IMR-90 (cell line): ENCODE results near the gene CAMTA1. TPM values are rescaled to one million over a fixed set of nuclear protein-coding genes. Genes with fewer than 3 reads are reported as not detected.
A peak's percentile ranks its signal among the peaks of the same experiment; 100 is the strongest.

Source experiments
- ATAC-seq: fragments of 200-7000 bp; cut with Tn5 transposase; 2 replicates; pipeline ENCODE4 v1.9.1; 2020; ENCODE audit warnings: low read depth, mild to moderate bottlenecking, moderate library complexity
- BruUV-seq: library from RNA; stranded (reverse); fragments of 400-500 nt; replicated peaks from 2 replicates; lab custom pipeline; 2021; lab: Mats Ljungman, UMichigan
- CTCF ChIA-PET: fragments of 300-600 bp; formaldehyde crosslinking; extraction: SDS; loops from one replicate; lab custom pipeline; 2021; ENCODE audit warnings: antibody characterized with exemption; lab: Yijun Ruan, JAX
- POLR2A ChIA-PET: fragments of 300-600 bp; sonication (Branson Sonifier 250); formaldehyde crosslinking; loops from one replicate; lab custom pipeline; 2022; ENCODE audit warnings: antibody characterized with exemption; ENCODE audit not compliant: unreplicated experiment; lab: Charles Lee
- DNase-seq: peaks from one replicate; pipeline ENCODE4 v3.0.0; 2013
- H2AFZ ChIP-seq: replicated peaks from 2 replicates; pipeline ENCODE3; 2013; ENCODE audit warnings: low read length, mild to moderate bottlenecking; ENCODE audit not compliant: poor library complexity
- H2AK5ac ChIP-seq: 2 replicates; pipeline ENCODE4 v1.6.1; 2013; ENCODE audit warnings: low read depth, low read length, inconsistent platforms
- H2AK9ac ChIP-seq: replicated peaks from 2 replicates; pipeline ENCODE3; 2013; ENCODE audit warnings: mild to moderate bottlenecking, low read depth, low read length, moderate library complexity; ENCODE audit not compliant: poor library complexity
- H2BK120ac ChIP-seq: 2 replicates; pipeline ENCODE4 v1.6.1; 2013; ENCODE audit warnings: low read depth, low read length, inconsistent platforms
- H2BK15ac ChIP-seq: 3 replicates; pipeline ENCODE4 v1.6.1; 2013; ENCODE audit warnings: low read depth, low read length, inconsistent platforms
- H2BK20ac ChIP-seq: 2 replicates; pipeline ENCODE4 v1.6.1; 2013; ENCODE audit warnings: low read depth, mild to moderate bottlenecking, inconsistent platforms, low read length, moderate library complexity
- H2BK5ac ChIP-seq: 2 replicates; pipeline ENCODE4 v1.6.1; 2013; ENCODE audit warnings: mild to moderate bottlenecking, low read depth, low read length, inconsistent platforms; ENCODE audit not compliant: poor library complexity, severe bottlenecking
- H3K14ac ChIP-seq: replicated peaks from 2 replicates; pipeline ENCODE4 v1.6.1; 2013; ENCODE audit warnings: low read depth, low read length, inconsistent platforms
- H3K18ac ChIP-seq: 2 replicates; pipeline ENCODE4 v1.6.1; 2013; ENCODE audit warnings: low read depth, low read length, control low read depth
- H3K23ac ChIP-seq: 2 replicates; pipeline ENCODE4 v1.6.1; 2013; ENCODE audit warnings: low read depth, low read length, inconsistent platforms
- H3K27ac ChIP-seq: 2 replicates; pipeline ENCODE4 v1.5.1; 2013; ENCODE audit warnings: mild to moderate bottlenecking, control low read depth, low read length; ENCODE audit not compliant: insufficient read depth
- H3K27me3 ChIP-seq: 2 replicates; pipeline ENCODE4 v1.6.1; 2013; ENCODE audit warnings: low read length; ENCODE audit not compliant: control insufficient read depth, insufficient read depth
- H3K36me3 ChIP-seq: 2 replicates; pipeline ENCODE4 v1.6.1; 2013; ENCODE audit warnings: low read length, mixed read lengths; ENCODE audit not compliant: control insufficient read depth, insufficient read depth
- H3K4ac ChIP-seq: 2 replicates; pipeline ENCODE4 v1.6.1; 2013; ENCODE audit warnings: low read depth, low read length, inconsistent platforms
- H3K4me1 ChIP-seq: 2 replicates; pipeline ENCODE4 v1.6.1; 2013; ENCODE audit warnings: low read length, mixed read lengths; ENCODE audit not compliant: control insufficient read depth, insufficient read depth
- H3K4me2 ChIP-seq: 2 replicates; pipeline ENCODE4 v1.6.1; 2013; ENCODE audit warnings: low read depth, mild to moderate bottlenecking, control low read depth, low read length, moderate library complexity
- H3K4me3 ChIP-seq: 2 replicates; pipeline ENCODE4 v1.5.1; 2013; ENCODE audit warnings: low read depth, mild to moderate bottlenecking, control low read depth, low read length, moderate library complexity; ENCODE audit not compliant: insufficient read depth
- H3K56ac ChIP-seq: 2 replicates; pipeline ENCODE4 v1.6.1; 2013; ENCODE audit warnings: low read length, inconsistent platforms; ENCODE audit not compliant: insufficient read depth; ENCODE audit errors: extremely low read depth
- H3K79me1 ChIP-seq, 2 experiments: 2 replicates each; pipeline ENCODE4 v1.6.1; 2013; ENCODE audit warnings: low read length in 2 of 2, inconsistent platforms in 1 of 2, low read depth in 1 of 2
- H3K9ac ChIP-seq: 2 replicates; pipeline ENCODE4 v1.6.1; 2013; ENCODE audit warnings: low read depth, low read length, control low read depth
- H3K9me1 ChIP-seq: 2 replicates; pipeline ENCODE4 v1.6.1; 2013; ENCODE audit warnings: low read length, inconsistent platforms; ENCODE audit not compliant: insufficient read depth
- H3K9me3 ChIP-seq: 2 replicates; pipeline ENCODE4 v1.6.1; 2013; ENCODE audit warnings: low read length; ENCODE audit not compliant: control insufficient read depth, insufficient read depth
- H4K20me1 ChIP-seq: 2 replicates; pipeline ENCODE4 v1.6.1; 2013; ENCODE audit warnings: low read length, inconsistent platforms; ENCODE audit not compliant: insufficient read depth
- H4K5ac ChIP-seq: 2 replicates; pipeline ENCODE4 v1.6.1; 2013; ENCODE audit warnings: mild to moderate bottlenecking, low read depth, low read length, control low read depth
- H4K8ac ChIP-seq, 2 experiments: 2 replicates each; pipeline ENCODE4 v1.6.1; 2013; ENCODE audit warnings: low read depth in 2 of 2, low read length in 2 of 2, control low read depth in 1 of 2, inconsistent platforms in 1 of 2
- H4K91ac ChIP-seq: 2 replicates; pipeline ENCODE4 v1.6.1; 2013; ENCODE audit warnings: low read depth, low read length, inconsistent platforms; ENCODE audit not compliant: insufficient read depth
- BHLHE40 ChIP-seq: fragments of 150-350 bp; IDR thresholded peaks from 2 replicates; pipeline ENCODE4 v1.6.1; 2016; ENCODE audit warnings: mild to moderate bottlenecking, low read depth, low read length
- CEBPB ChIP-seq: IDR thresholded peaks from 2 replicates; pipeline ENCODE4 v1.6.1; 2012; ENCODE audit warnings: low read depth, low read length, improper control_type of control experiment
- ELK1 ChIP-seq: fragments of 150-350 bp; IDR thresholded peaks from 2 replicates; pipeline ENCODE4 v1.6.1; 2016; ENCODE audit warnings: low read depth, mild to moderate bottlenecking, low read length, moderate library complexity, borderline replicate concordance
- FOS ChIP-seq: fragments of 150-350 bp; IDR thresholded peaks from 2 replicates; pipeline ENCODE4 v1.6.1; 2016; ENCODE audit warnings: low read depth, low read length
- MAFK ChIP-seq: IDR thresholded peaks from 2 replicates; pipeline ENCODE4 v1.6.1; 2012; ENCODE audit warnings: low read depth, low read length, improper control_type of control experiment
- MAZ ChIP-seq: IDR thresholded peaks from 2 replicates; pipeline ENCODE4 v1.6.1; 2012; ENCODE audit warnings: low read depth, mild to moderate bottlenecking, low read length, improper control_type of control experiment, moderate library complexity, borderline replicate concordance
- MXI1 ChIP-seq: IDR thresholded peaks from 2 replicates; pipeline ENCODE4 v1.6.1; 2012; ENCODE audit warnings: low read depth, mild to moderate bottlenecking, low read length, moderate library complexity, borderline replicate concordance
- NFE2L2 ChIP-seq: fragments of 150-350 bp; IDR thresholded peaks from 2 replicates; pipeline ENCODE4 v1.6.1; 2016; ENCODE audit warnings: low read depth, mild to moderate bottlenecking, low read length
- RAD21 ChIP-seq: IDR thresholded peaks from 2 replicates; pipeline ENCODE4 v1.6.1; 2012; ENCODE audit warnings: low read length, improper control_type of control experiment
- RCOR1 ChIP-seq: IDR thresholded peaks from 2 replicates; pipeline ENCODE4 v1.6.1; 2012; ENCODE audit warnings: mild to moderate bottlenecking, low read length, improper control_type of control experiment; ENCODE audit not compliant: insufficient replicate concordance
- SMC3 ChIP-seq: fragments of 150-350 bp; IDR thresholded peaks from 2 replicates; pipeline ENCODE4 v1.6.1; 2016; ENCODE audit warnings: low read depth, mild to moderate bottlenecking, antibody characterized with exemption, low read length, moderate library complexity
- USF2 ChIP-seq: fragments of 150-350 bp; IDR thresholded peaks from 2 replicates; pipeline ENCODE4 v1.6.1; 2017; ENCODE audit warnings: mild to moderate bottlenecking, antibody characterized with exemption, low read length, low read depth
- WGBS, 2 experiments: methylation state at CpG; one replicate each; pipeline versions ENCODE4 v1.1.5 to v1.1.7; 2013; ENCODE audit warnings: missing lambda C conversion rate in 2 of 2; ENCODE audit not compliant: insufficient read length in 1 of 2; ENCODE audit errors: extremely low coverage in 2 of 2; 5-methylcytosine and 5-hydroxymethylcytosine counted together
- dilution Hi-C: fragments of 300-500 bp; cut with HindIII; formaldehyde crosslinking; loops from one replicate; pipeline ENCODE4 v1.14.3; 2018; ENCODE audit warnings: low sequenced_read_pairs; ENCODE audit not compliant: unreplicated experiment
- in situ Hi-C: fragments of 300-500 bp; cut with MboI; formaldehyde crosslinking; loops from 3 replicates; pipeline ENCODE4 v1.14.3; 2019; ENCODE audit warnings: low sequenced_read_pairs, inconsistent platforms, mixed read lengths
- intact Hi-C: fragments of 100-400 bp; cut with micrococcal nuclease; formaldehyde crosslinking; loops from 2 replicates; pipeline ENCODE4 v1.10.0; 2022
- polyA plus RNA-seq, 3 experiments: library from polyadenylated mRNA; depleted of rRNA; stranded (reverse); fragments of >200 nt; gene quantifications; 2 replicates each; pipeline ENCODE4 v1.2.3, GENCODE V29; 2012; ENCODE audit warnings: low replicate concordance in 1 of 3
- total RNA-seq: library from RNA; depleted of rRNA; stranded (reverse); fragments of >200 nt; gene quantifications from 2 replicates; pipeline ENCODE4 v1.2.3, GENCODE V29; 2012
- TF ChIP-seq, protein P1 (sequence below): conservative IDR thresholded peaks from 2 replicates; pipeline ENCODE4 v1.5.1; 2012; ENCODE audit warnings: mild to moderate bottlenecking, low read depth, low read length, improper control_type of control experiment

CAMTA1 gene
- total and polyA plus RNA-seq, 2 of the 4 experiments (the other 2 are of a cell fraction) = 35.5 to 74.3 TPM

DNA sequence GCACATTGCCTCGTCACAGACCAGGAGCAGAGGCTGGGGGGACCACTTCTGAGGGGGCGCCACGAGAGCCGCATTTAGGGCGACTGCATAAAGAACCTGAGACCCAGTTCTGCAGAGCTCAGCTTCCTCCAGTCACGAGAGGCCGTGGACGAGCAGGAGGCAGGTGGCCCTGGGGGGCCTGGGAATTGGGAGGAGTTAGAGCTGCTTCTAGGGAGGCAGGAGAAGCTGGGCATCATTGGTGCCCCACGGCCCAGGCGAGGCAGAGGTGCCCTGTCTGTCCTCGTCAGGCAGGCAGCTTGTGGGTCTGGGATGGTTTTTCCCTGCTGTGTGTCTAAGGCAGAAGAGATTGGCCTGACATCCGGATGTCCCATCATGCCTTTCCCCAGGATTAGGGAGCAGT lies 389.3 kb downstream of the CAMTA1 start:
- no peak overlapping the region for H3K4ac ChIP-seq
- dilution Hi-C loops = no loop called here
- H3K36me3 ChIP-seq = no peaks in the 10 kb centered on the region
- H3K9me3 ChIP-seq = peaks cover 7% of the 10 kb centered on the region; the same call in 1 of the 2 replicates
- no peak overlapping the region for H4K5ac ChIP-seq
- no CpG with 5 or more reads among the region's 12 CpGs for WGBS, 2 experiments
- H3K27ac ChIP-seq = no peak overlapping the region
- H3K9ac ChIP-seq = no peak overlapping the region
- no peaks in the 10 kb centered on the region for H4K20me1 ChIP-seq
- TF ChIP-seq USF2 (no peak), RCOR1 (no peak), CEBPB (no peak), MXI1 (no peak), SMC3 (no peak), BHLHE40 (no peak), ELK1 (no peak), MAZ (no peak), RAD21 (no peak), NFE2L2 (no peak), FOS (no peak), MAFK (no peak)
- TF ChIP-seq, protein P1, sequence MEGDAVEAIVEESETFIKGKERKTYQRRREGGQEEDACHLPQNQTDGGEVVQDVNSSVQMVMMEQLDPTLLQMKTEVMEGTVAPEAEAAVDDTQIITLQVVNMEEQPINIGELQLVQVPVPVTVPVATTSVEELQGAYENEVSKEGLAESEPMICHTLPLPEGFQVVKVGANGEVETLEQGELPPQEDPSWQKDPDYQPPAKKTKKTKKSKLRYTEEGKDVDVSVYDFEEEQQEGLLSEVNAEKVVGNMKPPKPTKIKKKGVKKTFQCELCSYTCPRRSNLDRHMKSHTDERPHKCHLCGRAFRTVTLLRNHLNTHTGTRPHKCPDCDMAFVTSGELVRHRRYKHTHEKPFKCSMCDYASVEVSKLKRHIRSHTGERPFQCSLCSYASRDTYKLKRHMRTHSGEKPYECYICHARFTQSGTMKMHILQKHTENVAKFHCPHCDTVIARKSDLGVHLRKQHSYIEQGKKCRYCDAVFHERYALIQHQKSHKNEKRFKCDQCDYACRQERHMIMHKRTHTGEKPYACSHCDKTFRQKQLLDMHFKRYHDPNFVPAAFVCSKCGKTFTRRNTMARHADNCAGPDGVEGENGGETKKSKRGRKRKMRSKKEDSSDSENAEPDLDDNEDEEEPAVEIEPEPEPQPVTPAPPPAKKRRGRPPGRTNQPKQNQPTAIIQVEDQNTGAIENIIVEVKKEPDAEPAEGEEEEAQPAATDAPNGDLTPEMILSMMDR = no peak
- H3K14ac ChIP-seq = no peak overlapping the region
- H3K4me2 ChIP-seq = no peak overlapping the region
- no peak for ATAC-seq
- POLR2A ChIA-PET = no interaction called here
- no peaks in the 10 kb centered on the region for H3K79me1 ChIP-seq
- H3K23ac ChIP-seq = no peak overlapping the region
- in situ Hi-C loops = no loop called here
- no peak overlapping the region for H2AK5ac ChIP-seq
- H4K8ac ChIP-seq = no peak overlapping the region
- no peak overlapping the region for H3K4me3 ChIP-seq
- H3K4me1 ChIP-seq = no peaks in the 10 kb centered on the region
- DNase-seq = no peak
- H2BK20ac ChIP-seq = no peak overlapping the region
- intact Hi-C loops = no loop called here
- BruUV-seq = no TSS peak
- peak overlapping the region; percentile 40 for H2AK9ac ChIP-seq
- no peaks in the 10 kb centered on the region for H3K9me1 ChIP-seq
- peaks cover 22% of the 10 kb centered on the region for H3K27me3 ChIP-seq
- H2BK5ac ChIP-seq = no peak overlapping the region
- H2BK120ac ChIP-seq = no peak overlapping the region
- no peak overlapping the region for H2BK15ac ChIP-seq
- no peak overlapping the region for H3K56ac ChIP-seq
- H2AFZ ChIP-seq = no peak overlapping the region
- CTCF ChIA-PET = no interaction called here
- H4K91ac ChIP-seq = no peak overlapping the region
- no peak overlapping the region for H3K18ac ChIP-seq
